ENCODE results near the gene CDC42EP3.

CDC42EP3 gene

GRCh38 chr2:37683921-37684780, 12.7 kb upstream of the CDC42EP3 start:
- no peak for TF ChIP-seq CTCF (conservative IDR thresholded peaks at IDR 0.05; ENCODE audit: low read depth, low read length)
- H3K4me3 ChIP-seq (ENCODE audit: low read length): no peak overlapping the region
- DNase-seq (ENCODE audit: low read depth): no peak

GRCh38 chr2:37683241-37683640, 11.8 kb upstream of the CDC42EP3 start:
- DNase-seq (ENCODE audit: low read depth): no peak
- H3K4me3 ChIP-seq (ENCODE audit: low read length): no peak overlapping the region
- no peak for TF ChIP-seq CTCF (conservative IDR thresholded peaks at IDR 0.05; ENCODE audit: low read depth, low read length)

DNA sequence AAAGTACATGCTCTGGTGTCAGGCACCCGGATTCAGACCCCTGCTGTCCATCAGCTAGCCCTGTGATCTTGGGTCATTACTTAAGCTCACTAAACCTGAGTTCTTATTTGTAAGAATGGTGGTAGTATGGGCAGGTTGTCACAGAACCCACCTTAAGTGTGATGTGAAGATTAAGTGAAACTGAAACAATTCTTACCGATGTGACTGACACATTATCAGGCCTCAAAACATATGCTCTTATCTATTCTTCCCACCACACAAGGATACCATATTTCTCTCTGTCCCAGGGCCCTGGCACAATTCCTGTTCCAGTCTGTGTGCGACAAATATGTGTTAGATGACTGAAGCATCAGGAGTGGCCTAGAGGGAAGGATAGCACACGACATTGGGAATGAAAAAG, 11.0 kb upstream of the CDC42EP3 start:
- DNase-seq (ENCODE audit: low read depth): no peak
- no peak overlapping the region for H3K4me3 ChIP-seq (ENCODE audit: low read length)
- no peak for TF ChIP-seq CTCF (conservative IDR thresholded peaks at IDR 0.05; ENCODE audit: low read depth, low read length)

DNA sequence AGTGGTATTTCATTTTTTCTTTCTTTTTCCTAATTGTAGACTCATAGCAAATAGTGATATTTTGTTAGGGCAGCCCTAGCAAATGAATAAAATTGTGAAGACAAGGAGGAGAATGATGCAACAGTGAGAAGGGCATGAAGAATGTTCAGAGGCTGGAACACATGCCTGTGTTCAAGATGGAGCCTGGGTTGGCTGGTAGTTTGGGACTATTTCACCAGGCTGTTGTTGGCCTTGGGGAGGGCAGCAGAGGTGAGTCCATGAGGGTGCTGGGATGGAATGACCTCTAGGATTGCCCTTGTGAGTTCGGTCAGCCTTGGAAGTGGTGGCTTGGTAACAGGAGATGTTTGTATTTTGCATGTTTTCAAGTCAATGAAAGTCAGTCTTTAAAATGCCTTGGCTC, 10.1 kb upstream of the CDC42EP3 start:
- H3K4me3 ChIP-seq (ENCODE audit: low read length): no peak overlapping the region
- no peak for DNase-seq (ENCODE audit: low read depth)
- TF ChIP-seq CTCF (conservative IDR thresholded peaks at IDR 0.05; ENCODE audit: low read depth, low read length): no peak

- no peak for TF ChIP-seq CTCF (conservative IDR thresholded peaks at IDR 0.05; ENCODE audit: low read depth, low read length)
- no peak for DNase-seq (ENCODE audit: low read depth)
- H3K4me3 ChIP-seq (ENCODE audit: low read length): no peak overlapping the region
Measured at GRCh38 chr2:37679072-37679695, 7.7 kb upstream of the CDC42EP3 start.

- DNase-seq (ENCODE audit: low read depth): peak; percentile 76
- H3K4me3 ChIP-seq (ENCODE audit: low read length): no peak overlapping the region
- TF ChIP-seq CTCF (conservative IDR thresholded peaks at IDR 0.05; ENCODE audit: low read depth, low read length): no peak
Measured at GRCh38 chr2:37676274-37676673, 4.8 kb upstream of the CDC42EP3 start.

- TF ChIP-seq CTCF (conservative IDR thresholded peaks at IDR 0.05; ENCODE audit: low read depth, low read length): no peak
- DNase-seq (ENCODE audit: low read depth): no peak
- no peak overlapping the region for H3K4me3 ChIP-seq (ENCODE audit: low read length)
Measured at GRCh38 chr2:37674946-37675345, 3.5 kb upstream of the CDC42EP3 start.
